HFFc6 (cell line): ENCODE measurements around the gene B3GNT9. TPM values are rescaled to one million over a fixed set of nuclear protein-coding genes. Genes with fewer than 3 reads are reported as not detected.
A peak's percentile ranks its signal among the peaks of the same experiment; 100 is the strongest.

Experiments
- DNase-seq: peaks from one replicate; pipeline ENCODE4 v3.0.0-alpha.2; 2018
- H3K27ac Mint-ChIP-seq: 2 replicates; pipeline ENCODE4 v1.8.0; 2020; ENCODE audit warnings: mild to moderate bottlenecking, mixed read lengths
- H3K27me3 Mint-ChIP-seq: 2 replicates; pipeline ENCODE4 v1.8.0; 2021; ENCODE audit warnings: mild to moderate bottlenecking, moderate library complexity, mixed read lengths; ENCODE audit not compliant: insufficient read depth
- H3K36me3 Mint-ChIP-seq: 2 replicates; pipeline ENCODE4 v1.8.0; 2021; ENCODE audit warnings: low read depth, mixed read lengths
- H3K4me1 Mint-ChIP-seq: 2 replicates; pipeline ENCODE4 v1.8.0; 2020; ENCODE audit warnings: low read depth, mixed read lengths
- H3K4me3 Mint-ChIP-seq: 2 replicates; pipeline ENCODE4 v1.8.0; 2020; ENCODE audit warnings: mild to moderate bottlenecking, moderate library complexity, mixed read lengths
- H3K9me3 Mint-ChIP-seq: 2 replicates; pipeline ENCODE4 v1.8.0; 2020; ENCODE audit warnings: mild to moderate bottlenecking, mixed read lengths
- total RNA-seq, 6 experiments: library from RNA; stranded (reverse); fragmentation: NEBNext Ultra II Directional; extraction: Animal tissue kit (Norgen Biotek cat#: 25700); gene quantifications; 2 replicates in 1 of 6; 3 replicates in 5 of 6; pipeline ENCODE4 v1.2.3, GENCODE V29; 2021
- TF ChIP-seq, protein P1 (sequence below): fragments of 200-600 bp; sonication (generic); IDR thresholded peaks from 2 replicates; pipeline ENCODE4 v1.5.0; 2021; ENCODE audit warnings: antibody characterized with exemption, mild to moderate bottlenecking

B3GNT9 gene
- total RNA-seq, 6 experiments from 2014 or later = 45.7 to 55.1 (median 50.1) TPM

GRCh38 chr16:67197704-67198103 is 46.9 kb upstream of the B3GNT9 start:
- H3K36me3 Mint-ChIP-seq = peaks cover 40% of the 10 kb centered on the region
- H3K27ac Mint-ChIP-seq = no peak overlapping the region
- H3K4me3 Mint-ChIP-seq = no peak overlapping the region
- H3K4me1 Mint-ChIP-seq = peaks cover 28% of the 10 kb centered on the region
- no peak for DNase-seq
- H3K9me3 Mint-ChIP-seq = no peaks in the 10 kb centered on the region
- TF ChIP-seq, protein P1, sequence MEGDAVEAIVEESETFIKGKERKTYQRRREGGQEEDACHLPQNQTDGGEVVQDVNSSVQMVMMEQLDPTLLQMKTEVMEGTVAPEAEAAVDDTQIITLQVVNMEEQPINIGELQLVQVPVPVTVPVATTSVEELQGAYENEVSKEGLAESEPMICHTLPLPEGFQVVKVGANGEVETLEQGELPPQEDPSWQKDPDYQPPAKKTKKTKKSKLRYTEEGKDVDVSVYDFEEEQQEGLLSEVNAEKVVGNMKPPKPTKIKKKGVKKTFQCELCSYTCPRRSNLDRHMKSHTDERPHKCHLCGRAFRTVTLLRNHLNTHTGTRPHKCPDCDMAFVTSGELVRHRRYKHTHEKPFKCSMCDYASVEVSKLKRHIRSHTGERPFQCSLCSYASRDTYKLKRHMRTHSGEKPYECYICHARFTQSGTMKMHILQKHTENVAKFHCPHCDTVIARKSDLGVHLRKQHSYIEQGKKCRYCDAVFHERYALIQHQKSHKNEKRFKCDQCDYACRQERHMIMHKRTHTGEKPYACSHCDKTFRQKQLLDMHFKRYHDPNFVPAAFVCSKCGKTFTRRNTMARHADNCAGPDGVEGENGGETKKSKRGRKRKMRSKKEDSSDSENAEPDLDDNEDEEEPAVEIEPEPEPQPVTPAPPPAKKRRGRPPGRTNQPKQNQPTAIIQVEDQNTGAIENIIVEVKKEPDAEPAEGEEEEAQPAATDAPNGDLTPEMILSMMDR = no peak
- peaks cover 9% of the 10 kb centered on the region for H3K27me3 Mint-ChIP-seq

DNA sequence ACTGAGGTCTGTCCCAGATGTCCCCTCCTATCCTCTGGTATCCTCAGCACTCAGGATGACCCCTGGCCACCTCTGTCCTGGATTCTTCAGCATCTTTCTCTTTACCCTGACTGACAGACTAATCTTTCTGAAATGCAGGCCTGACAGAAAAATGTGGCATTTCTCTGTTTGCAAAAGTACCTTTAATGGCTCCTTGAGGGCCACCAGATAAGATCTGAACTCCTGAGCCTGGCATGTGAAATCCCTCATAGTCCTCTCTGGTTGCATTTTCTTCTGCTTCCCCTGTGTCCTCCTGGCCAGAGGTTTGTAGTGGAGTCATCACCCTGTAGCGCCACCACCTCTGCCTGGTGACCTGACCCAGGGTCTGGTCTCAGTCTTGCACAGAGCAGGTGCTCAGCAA is 46.1 kb upstream of the B3GNT9 start:
- peaks cover 44% of the 10 kb centered on the region for H3K36me3 Mint-ChIP-seq
- H3K9me3 Mint-ChIP-seq = no peaks in the 10 kb centered on the region
- peaks cover 31% of the 10 kb centered on the region for H3K4me1 Mint-ChIP-seq
- peaks cover 9% of the 10 kb centered on the region for H3K27me3 Mint-ChIP-seq
- no peak overlapping the region for H3K4me3 Mint-ChIP-seq
- no peak for DNase-seq
- H3K27ac Mint-ChIP-seq = peak overlapping the region; percentile 7; the same call in 1 of the 2 replicates
- TF ChIP-seq, protein P1 = no peak

- no peak overlapping the region for H3K27ac Mint-ChIP-seq
- peaks cover 40% of the 10 kb centered on the region for H3K4me1 Mint-ChIP-seq
- no peak overlapping the region for H3K4me3 Mint-ChIP-seq
- no peaks in the 10 kb centered on the region for H3K9me3 Mint-ChIP-seq
- peaks cover 44% of the 10 kb centered on the region for H3K36me3 Mint-ChIP-seq
- H3K27me3 Mint-ChIP-seq = peaks cover 9% of the 10 kb centered on the region
- TF ChIP-seq, protein P1 = no peak
- DNase-seq = no peak
Observed at GRCh38 chr16:67195676-67196075, 44.9 kb upstream of the B3GNT9 start.

- Mint-ChIP-seq H3K36me3 (peaks cover 36% of the 10 kb centered on the region), H3K27me3 (peaks cover 7% of the 10 kb centered on the region), H3K9me3 (no peaks in the 10 kb centered on the region), H3K4me3 (peak overlapping the region; percentile 96), H3K4me1 (peaks cover 46% of the 10 kb centered on the region), H3K27ac (peak overlapping the region; percentile 83)
- DNase-seq = no peak
- TF ChIP-seq, protein P1 = no peak
Observed at GRCh38 chr16:67194260-67194659, 43.5 kb upstream of the B3GNT9 start.

DNA sequence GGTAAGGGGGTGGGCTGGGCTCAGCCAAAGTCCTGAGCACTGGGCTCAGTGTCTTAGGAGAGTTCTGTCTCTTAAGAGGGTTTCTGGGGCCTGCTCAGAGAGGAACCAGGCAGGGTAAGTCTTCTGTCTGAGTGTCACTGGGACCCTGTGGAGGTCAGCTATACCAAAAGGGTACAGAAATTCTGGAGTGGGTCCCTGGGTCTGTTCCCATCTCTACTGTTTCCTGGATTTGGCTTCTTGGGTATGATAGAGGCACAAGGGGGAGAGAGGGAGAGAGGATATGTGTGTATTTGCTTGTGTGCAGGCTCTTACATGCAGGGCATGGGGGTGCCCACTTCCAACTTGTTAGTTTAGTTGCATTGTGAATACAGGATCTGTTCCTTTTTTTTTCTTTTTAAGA is 42.7 kb upstream of the B3GNT9 start:
- H3K36me3 Mint-ChIP-seq = peaks cover 36% of the 10 kb centered on the region
- peaks cover 46% of the 10 kb centered on the region for H3K4me1 Mint-ChIP-seq
- no peak for DNase-seq
- peak overlapping the region; percentile 83 for H3K27ac Mint-ChIP-seq
- peaks cover 7% of the 10 kb centered on the region for H3K27me3 Mint-ChIP-seq
- TF ChIP-seq, protein P1 = no peak
- H3K4me3 Mint-ChIP-seq = peak overlapping the region; percentile 96
- H3K9me3 Mint-ChIP-seq = no peaks in the 10 kb centered on the region

GRCh38 chr16:67192781-67193361 is 42.1 kb upstream of the B3GNT9 start:
- H3K4me1 Mint-ChIP-seq = peaks cover 46% of the 10 kb centered on the region
- peaks cover 7% of the 10 kb centered on the region for H3K27me3 Mint-ChIP-seq
- H3K27ac Mint-ChIP-seq = peak overlapping the region; percentile 83
- no peak for DNase-seq
- peaks cover 36% of the 10 kb centered on the region for H3K36me3 Mint-ChIP-seq
- H3K9me3 Mint-ChIP-seq = no peaks in the 10 kb centered on the region
- H3K4me3 Mint-ChIP-seq = peak overlapping the region; percentile 96
- TF ChIP-seq, protein P1 = no peak
